Keratinocyte (primary cell): ENCODE data around the gene COG5. TPM values are rescaled to one million over a fixed set of nuclear protein-coding genes. Genes with fewer than 3 reads are reported as not detected.

Source experiments
- DNase-seq: peaks from one replicate; pipeline ENCODE4 v3.0.0-alpha.2; 2011; ENCODE audit warnings: low read depth, missing footprints, low spot score
- FAIRE-seq: peaks from 2 replicates; lab custom pipeline; 2011; peaks lifted over from hg19 to GRCh38; lab: Jason Lieb, UNC
- H2AFZ ChIP-seq: 2 replicates; pipeline ENCODE4 v1.6.0; 2012; ENCODE audit warnings: low read length, control low read depth, inconsistent platforms; ENCODE audit not compliant: control insufficient read depth
- H3K27ac ChIP-seq: 2 replicates; pipeline ENCODE4 v1.5.1; 2011; ENCODE audit warnings: low read length; ENCODE audit not compliant: control insufficient read depth, insufficient read depth
- H3K27me3 ChIP-seq: 3 replicates; pipeline ENCODE4 v1.6.0; 2011; ENCODE audit warnings: low read length; ENCODE audit not compliant: control insufficient read depth, insufficient read depth; ENCODE audit errors: extremely low read depth
- H3K36me3 ChIP-seq, 2 experiments: 2 replicates in 1 of 2; 3 replicates in 1 of 2; pipeline ENCODE4 v1.5.1; 2011; ENCODE audit warnings: low read length in 2 of 2, mild to moderate bottlenecking in 1 of 2; ENCODE audit not compliant: control insufficient read depth in 2 of 2, insufficient read depth in 2 of 2; ENCODE audit errors: extremely low read depth in 1 of 2
- H3K4me1 ChIP-seq: 3 replicates; pipeline ENCODE4 v1.5.1; 2011; ENCODE audit warnings: low read length; ENCODE audit not compliant: control insufficient read depth, insufficient read depth; ENCODE audit errors: extremely low read depth
- H3K4me2 ChIP-seq: 3 replicates; pipeline ENCODE4 v1.6.0; 2011; ENCODE audit warnings: low read depth, low read length; ENCODE audit not compliant: control insufficient read depth, insufficient read depth; ENCODE audit errors: extremely low read depth
- H3K4me3 ChIP-seq, 3 experiments: fragments of 200-600 bp in 1 of 3; sonication (generic) in 1 of 3; 2 replicates in 2 of 3; 3 replicates in 1 of 3; pipeline ENCODE4 v1.5.1; 2011 to 2016; ENCODE audit warnings: low read length in 3 of 3, mild to moderate bottlenecking in 3 of 3, control low read depth in 2 of 3, inconsistent platforms in 1 of 3, low read depth in 1 of 3, mixed read lengths in 1 of 3, mixed run types in 1 of 3, moderate library complexity in 1 of 3; ENCODE audit not compliant: control insufficient read depth in 2 of 3, insufficient read depth in 2 of 3; ENCODE audit errors: extremely low read depth in 1 of 3
- H3K79me2 ChIP-seq: 2 replicates; pipeline ENCODE4 v1.6.0; 2012; ENCODE audit warnings: low read length; ENCODE audit not compliant: control insufficient read depth, insufficient read depth
- H3K9ac ChIP-seq: 3 replicates; pipeline ENCODE4 v1.6.0; 2011; ENCODE audit warnings: low read length; ENCODE audit not compliant: control insufficient read depth, insufficient read depth; ENCODE audit errors: extremely low read depth
- H3K9me1 ChIP-seq: 3 replicates; pipeline ENCODE4 v1.6.0; 2011; ENCODE audit warnings: low read length; ENCODE audit not compliant: control insufficient read depth, insufficient read depth; ENCODE audit errors: extremely low read depth
- H3K9me3 ChIP-seq: 2 replicates; pipeline ENCODE4 v1.5.1; 2012; ENCODE audit warnings: low read depth, low read length; ENCODE audit not compliant: control insufficient read depth
- H4K20me1 ChIP-seq: 3 replicates; pipeline ENCODE4 v1.6.0; 2011; ENCODE audit warnings: low read length; ENCODE audit not compliant: control insufficient read depth, insufficient read depth; ENCODE audit errors: extremely low read depth
- CTCF ChIP-seq, 3 experiments: IDR thresholded peaks in 1 of 3; conservative IDR thresholded peaks in 1 of 3; optimal IDR thresholded peaks in 1 of 3; 2 replicates in 2 of 3; 3 replicates in 1 of 3; pipeline versions ENCODE3 to v1.5.1; 2011; ENCODE audit warnings: low read length in 3 of 3, mild to moderate bottlenecking in 3 of 3, moderate library complexity in 2 of 3, control low read depth in 1 of 3, inconsistent platforms in 1 of 3; ENCODE audit not compliant: insufficient read depth in 2 of 3; ENCODE audit errors: extremely low read depth in 1 of 3
- EZH2 ChIP-seq: IDR thresholded peaks from one replicate; pipeline ENCODE4 v1.6.1; 2012; ENCODE audit warnings: inconsistent platforms, mild to moderate bottlenecking, low read length, moderate library complexity
- dilution Hi-C: fragments of 300-500 bp; cut with MboI; formaldehyde crosslinking; loops from one replicate; pipeline ENCODE4 v1.7.0; 2020; ENCODE audit warnings: low sequenced_read_pairs; ENCODE audit not compliant: extremely low pct_ligation_motif_present
- polyA plus RNA-seq, 5 experiments: library from polyadenylated mRNA; depleted of rRNA in 3 of 5; stranded (reverse) in 3 of 5; stranded (forward) in 1 of 5; unstranded in 1 of 5; fragments of >200 nt; gene quantifications; 1 replicate in 1 of 5; 2 replicates in 3 of 5; 3 replicates in 1 of 5; pipeline versions ENCODE4 v1.2.1 to v1.2.3, GENCODE V29; 2011 to 2012; ENCODE audit warnings: missing spikeins in 2 of 5, low read depth in 1 of 5, low replicate concordance in 1 of 5

Gene COG5
- polyA plus RNA-seq, 1 donor (not counting 4 experiments of a cell fraction or from before 2014, with no cell fraction given), result 50.7 TPM

- dilution Hi-C loops, result no loop called here
- peak overlapping the region; percentile 63 for H2AFZ ChIP-seq
- no peaks in the 10 kb centered on the region for H3K9me3 ChIP-seq
- FAIRE-seq (peak; percentile 75), DNase-seq (peak; percentile 81)
- H4K20me1 ChIP-seq, result no peaks in the 10 kb centered on the region
- H3K36me3 ChIP-seq, result no peaks in the 10 kb centered on the region
- H3K9ac ChIP-seq, result peak overlapping the region; percentile 98
- H3K4me2 ChIP-seq, result peak overlapping the region; percentile 88
- H3K4me3 ChIP-seq, result peak overlapping the region; percentile 96 to 99 (median 98)
- no peak for TF ChIP-seq EZH2
- no peak for TF ChIP-seq CTCF (optimal IDR thresholded peaks at IDR 0.05 in 1 of 3, IDR thresholded peaks at IDR 0.05 in 1 of 3, conservative IDR thresholded peaks at IDR 0.05 in 1 of 3; ENCODE audit: extremely low read depth in 1 of 3, insufficient read depth in 2 of 3, low read length in 3 of 3)
- no peaks in the 10 kb centered on the region for H3K27me3 ChIP-seq
- H3K79me2 ChIP-seq, result peaks cover 39% of the 10 kb centered on the region
- no peaks in the 10 kb centered on the region for H3K9me1 ChIP-seq
- H3K27ac ChIP-seq, result peak overlapping the region; percentile 98
- peaks cover 6% of the 10 kb centered on the region for H3K4me1 ChIP-seq
These were observed 394.3 kb downstream of the COG5 start for GRCh38 chr7:107169120-107170050.

- dilution Hi-C loops, result no loop called here
- peak; percentile 99 for DNase-seq
- H3K79me2 ChIP-seq, result peaks cover 33% of the 10 kb centered on the region
- H3K9ac ChIP-seq, result peak within 1 kb of the TSS; percentile 99
- peak; percentile 93 for FAIRE-seq
- no peaks in the 10 kb centered on the region for H4K20me1 ChIP-seq
- H3K27ac ChIP-seq, result peak within 1 kb of the TSS; percentile 99
- TF ChIP-seq EZH2 (no peak), CTCF (optimal IDR thresholded peaks at IDR 0.05 in 1 of 3, IDR thresholded peaks at IDR 0.05 in 1 of 3, conservative IDR thresholded peaks at IDR 0.05 in 1 of 3; ENCODE audit: extremely low read depth in 1 of 3, insufficient read depth in 2 of 3, low read length in 3 of 3) (no peak)
- H3K9me3 ChIP-seq, result no peaks in the 10 kb centered on the region
- no peaks in the 10 kb centered on the region for H3K36me3 ChIP-seq
- H2AFZ ChIP-seq, result peak within 1 kb of the TSS; percentile 92
- H3K4me1 ChIP-seq, result peaks cover 6% of the 10 kb centered on the region
- no peaks in the 10 kb centered on the region for H3K27me3 ChIP-seq
- H3K9me1 ChIP-seq, result no peaks in the 10 kb centered on the region
- peak within 1 kb of the TSS; percentile 96 to 99 (median 98) for H3K4me3 ChIP-seq
- H3K4me2 ChIP-seq, result peak within 1 kb of the TSS; percentile 98
These were observed 395.2 kb downstream of the COG5 start, which contains the start of gene HBP1 for GRCh38 chr7:107168233-107169119. TSS of gene HBP1 (plus strand) at chr7:107169003. CDS start at chr7:107179894, 10,891 bp downstream.
